ENCODE data around the gene MARS2. TPM values are rescaled to one million over a fixed set of nuclear protein-coding genes. Genes with fewer than 3 reads are reported as not detected.

MARS2 gene
- polyA plus RNA-seq, 2 of the 4 experiments (the other 2 are of a cell fraction), result 9.0 to 10.9 TPM

GRCh38 chr2:197674060-197674459, 31.1 kb upstream of the MARS2 start:
- H3K9me3 ChIP-seq, result no peaks in the 10 kb centered on the region
- H3K4me1 ChIP-seq, result no peaks in the 10 kb centered on the region
- TF ChIP-seq SMC3 (IDR thresholded peaks at IDR 0.05) (no peak), EHMT2 (IDR thresholded peaks at IDR 0.05; ENCODE audit: low read depth) (no peak), ZC3H11A (IDR thresholded peaks at IDR 0.05) (no peak), ATOH8 (CRISPR knock-in tag; IDR thresholded peaks at IDR 0.05; ENCODE audit: low read depth) (no peak), PHF8 (IDR thresholded peaks at IDR 0.05; ENCODE audit: borderline replicate concordance, low read depth) (no peak), NPAS2 (CRISPR knock-in tag; IDR thresholded peaks at IDR 0.05; ENCODE audit: borderline replicate concordance) (no peak), RFX5 (IDR thresholded peaks at IDR 0.05) (no peak), REST (IDR thresholded peaks at IDR 0.05) (no peak), RARB (CRISPR knock-in tag; IDR thresholded peaks at IDR 0.05) (no peak), RNF2 (IDR thresholded peaks at IDR 0.05; ENCODE audit: borderline replicate concordance, low read depth) (no peak), CBX2 (IDR thresholded peaks at IDR 0.05; ENCODE audit: borderline replicate concordance, low read depth) (no peak), BCL3 (IDR thresholded peaks at IDR 0.05) (no peak), HES2 (IDR thresholded peaks at IDR 0.05) (no peak)
- WGBS (ENCODE audit: missing lambda C conversion rate), result 13% methylated on average over 1 of the region's 1 CpG
- DNase-seq (ENCODE audit: low read depth in 1 of 2, low spot score in 1 of 2) (no peak), FAIRE-seq (no peak), ATAC-seq (no peak)
- no peak overlapping the region for H3K4me3 ChIP-seq
- no peak overlapping the region for H3K27ac ChIP-seq
- no peak overlapping the region for H3K4me2 ChIP-seq
- POLR2A ChIA-PET, result no interaction called here
- CTCF ChIA-PET, result no interaction called here

- no peak for ATAC-seq
- Histone ChIP-seq H3K27ac (no peak overlapping the region), H3K9me3 (no peaks in the 10 kb centered on the region), H3K4me3 (no peak overlapping the region), H3K4me1 (no peaks in the 10 kb centered on the region), H3K4me2 (no peak overlapping the region)
- POLR2A ChIA-PET, result no interaction called here
- FAIRE-seq, result no peak
- DNase-seq (ENCODE audit: low read depth in 1 of 2, low spot score in 1 of 2), result no peak
- CTCF ChIA-PET, result no interaction called here
- 25% methylated on average over 3 of the region's 3 CpGs for WGBS (ENCODE audit: missing lambda C conversion rate)
- no peak for TF ChIP-seq E2F6 (IDR thresholded peaks at IDR 0.05; ENCODE audit: borderline replicate concordance, low read depth)
- no peak for TF ChIP-seq RARB (CRISPR knock-in tag; IDR thresholded peaks at IDR 0.05)
- no peak for TF ChIP-seq POLR2AphosphoS2 (conservative IDR thresholded peaks at IDR 0.05; ENCODE audit: low read length)
- no peak for TF ChIP-seq NFE2L2 (conservative IDR thresholded peaks at IDR 0.05; ENCODE audit: low read length)
- TF ChIP-seq KDM1A (IDR thresholded peaks at IDR 0.05; ENCODE audit: low read depth), result no peak
- no peak for TF ChIP-seq REST (IDR thresholded peaks at IDR 0.05)
- TF ChIP-seq RAD21 (conservative IDR thresholded peaks at IDR 0.05 in 1 of 2, IDR thresholded peaks at IDR 0.05 in 1 of 2), result no peak
- no peak for TF ChIP-seq RNF2 (IDR thresholded peaks at IDR 0.05; ENCODE audit: borderline replicate concordance, low read depth)
- TF ChIP-seq MYC (IDR thresholded peaks at IDR 0.05; ENCODE audit: borderline replicate concordance, low read length), result no peak
- TF ChIP-seq CEBPB (IDR thresholded peaks at IDR 0.05), result no peak
- no peak for TF ChIP-seq ZSCAN20 (CRISPR knock-in tag; IDR thresholded peaks at IDR 0.05)
- no peak for TF ChIP-seq EHF (CRISPR knock-in tag; IDR thresholded peaks at IDR 0.05)
- no peak for TF ChIP-seq ESRRA (IDR thresholded peaks at IDR 0.05; ENCODE audit: borderline replicate concordance, low read length)
- no peak for TF ChIP-seq SREBF2 (IDR thresholded peaks at IDR 0.05)
- no peak for TF ChIP-seq SMC3 (IDR thresholded peaks at IDR 0.05)
- no peak for TF ChIP-seq EP300 (IDR thresholded peaks at IDR 0.05)
- TF ChIP-seq PBX3 (IDR thresholded peaks at IDR 0.05), result no peak
These were observed 30.6 kb upstream of the MARS2 start for GRCh38 chr2:197674591-197674990.
